GM12872 (cell line): Measurements from ENCODE around the gene DIPK1B.
A peak's percentile ranks its signal among the peaks of the same experiment; 100 is the strongest.

ENCODE experiments used
- TF ChIP-seq, protein P1 (sequence below): IDR thresholded peaks from 3 replicates; pipeline ENCODE4 v1.5.1; 2011; ENCODE audit warnings: low read depth, mild to moderate bottlenecking, low read length, moderate library complexity; ENCODE audit not compliant: insufficient read depth

Gene DIPK1B

DNA sequence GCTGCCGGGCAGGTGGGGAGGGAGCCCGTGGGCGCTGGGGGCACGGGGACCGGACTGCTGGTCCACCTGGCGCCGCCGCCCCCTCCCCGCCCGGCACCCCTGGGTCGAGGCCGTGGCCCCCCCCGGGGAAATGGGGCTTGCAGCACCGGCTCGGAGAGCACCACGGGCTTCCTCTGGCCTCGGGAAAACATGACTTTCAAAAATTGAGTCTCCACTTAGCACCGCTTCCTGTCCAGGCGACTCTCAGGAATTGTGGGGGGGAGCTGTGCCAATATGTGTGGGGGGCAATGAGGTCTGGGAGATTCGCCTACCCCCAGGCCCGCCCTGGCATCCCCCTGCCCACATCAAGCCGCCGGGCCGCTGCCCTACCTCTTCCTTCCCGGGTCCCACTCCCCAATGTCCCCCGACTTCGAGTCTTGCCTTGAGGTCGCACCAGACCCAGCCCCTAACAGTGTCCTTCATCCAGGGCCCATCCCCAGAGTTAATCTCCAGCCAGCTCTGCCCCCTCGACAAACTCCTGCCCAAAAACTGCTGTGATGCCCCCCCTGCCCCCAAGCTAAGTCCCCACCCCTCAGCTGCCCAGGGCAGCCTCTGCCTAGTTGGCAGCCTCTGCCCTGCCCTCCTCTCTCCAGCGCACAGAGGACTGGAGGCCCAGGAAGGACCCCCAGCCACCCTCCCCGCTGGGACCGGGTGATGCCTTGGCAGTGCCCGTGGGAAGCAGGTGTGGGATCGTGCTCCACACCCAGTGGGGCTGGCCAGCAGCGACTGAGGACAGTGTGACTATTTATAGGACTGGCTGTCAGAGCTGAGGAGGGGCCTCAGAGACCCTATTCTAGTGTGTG, 45.8 kb upstream of the DIPK1B start:
- TF ChIP-seq, protein P1, sequence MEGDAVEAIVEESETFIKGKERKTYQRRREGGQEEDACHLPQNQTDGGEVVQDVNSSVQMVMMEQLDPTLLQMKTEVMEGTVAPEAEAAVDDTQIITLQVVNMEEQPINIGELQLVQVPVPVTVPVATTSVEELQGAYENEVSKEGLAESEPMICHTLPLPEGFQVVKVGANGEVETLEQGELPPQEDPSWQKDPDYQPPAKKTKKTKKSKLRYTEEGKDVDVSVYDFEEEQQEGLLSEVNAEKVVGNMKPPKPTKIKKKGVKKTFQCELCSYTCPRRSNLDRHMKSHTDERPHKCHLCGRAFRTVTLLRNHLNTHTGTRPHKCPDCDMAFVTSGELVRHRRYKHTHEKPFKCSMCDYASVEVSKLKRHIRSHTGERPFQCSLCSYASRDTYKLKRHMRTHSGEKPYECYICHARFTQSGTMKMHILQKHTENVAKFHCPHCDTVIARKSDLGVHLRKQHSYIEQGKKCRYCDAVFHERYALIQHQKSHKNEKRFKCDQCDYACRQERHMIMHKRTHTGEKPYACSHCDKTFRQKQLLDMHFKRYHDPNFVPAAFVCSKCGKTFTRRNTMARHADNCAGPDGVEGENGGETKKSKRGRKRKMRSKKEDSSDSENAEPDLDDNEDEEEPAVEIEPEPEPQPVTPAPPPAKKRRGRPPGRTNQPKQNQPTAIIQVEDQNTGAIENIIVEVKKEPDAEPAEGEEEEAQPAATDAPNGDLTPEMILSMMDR: no peak

DNA sequence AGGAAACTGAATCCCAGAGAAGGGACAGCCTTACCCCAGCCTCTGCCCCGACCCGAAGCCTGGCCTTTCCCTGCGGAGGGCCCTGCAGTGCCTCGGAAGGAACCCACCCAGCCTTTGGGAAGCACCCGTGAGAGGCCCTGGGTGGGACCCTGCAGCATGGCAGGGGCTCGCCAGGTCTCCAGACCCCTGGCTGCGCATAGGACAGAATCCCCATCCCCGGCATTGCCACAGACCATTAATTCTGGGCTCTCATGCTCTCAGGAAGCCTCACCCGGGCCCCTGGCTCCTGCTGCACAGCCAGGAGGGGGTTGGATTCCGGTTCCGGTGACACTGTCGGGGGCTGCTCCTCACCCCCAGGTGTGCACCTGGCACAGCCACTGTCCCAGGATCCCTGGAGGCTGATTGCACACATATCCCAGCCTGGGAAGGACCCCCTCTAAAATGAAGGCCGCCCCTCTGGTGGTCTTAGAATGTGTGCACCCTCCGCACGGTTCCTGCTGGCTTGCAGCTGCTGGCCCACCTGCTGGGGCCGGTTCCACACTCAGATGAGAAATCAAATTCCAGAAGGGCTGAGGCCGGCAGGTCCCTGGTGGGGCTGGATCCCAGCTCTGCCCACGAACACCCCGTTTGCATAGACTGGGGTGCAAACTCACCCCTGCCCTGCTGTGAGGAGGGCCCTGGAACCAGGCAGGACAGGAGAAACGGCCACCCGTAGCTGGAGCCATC, 45.0 kb upstream of the DIPK1B start:
- TF ChIP-seq, protein P1: no peak

DNA sequence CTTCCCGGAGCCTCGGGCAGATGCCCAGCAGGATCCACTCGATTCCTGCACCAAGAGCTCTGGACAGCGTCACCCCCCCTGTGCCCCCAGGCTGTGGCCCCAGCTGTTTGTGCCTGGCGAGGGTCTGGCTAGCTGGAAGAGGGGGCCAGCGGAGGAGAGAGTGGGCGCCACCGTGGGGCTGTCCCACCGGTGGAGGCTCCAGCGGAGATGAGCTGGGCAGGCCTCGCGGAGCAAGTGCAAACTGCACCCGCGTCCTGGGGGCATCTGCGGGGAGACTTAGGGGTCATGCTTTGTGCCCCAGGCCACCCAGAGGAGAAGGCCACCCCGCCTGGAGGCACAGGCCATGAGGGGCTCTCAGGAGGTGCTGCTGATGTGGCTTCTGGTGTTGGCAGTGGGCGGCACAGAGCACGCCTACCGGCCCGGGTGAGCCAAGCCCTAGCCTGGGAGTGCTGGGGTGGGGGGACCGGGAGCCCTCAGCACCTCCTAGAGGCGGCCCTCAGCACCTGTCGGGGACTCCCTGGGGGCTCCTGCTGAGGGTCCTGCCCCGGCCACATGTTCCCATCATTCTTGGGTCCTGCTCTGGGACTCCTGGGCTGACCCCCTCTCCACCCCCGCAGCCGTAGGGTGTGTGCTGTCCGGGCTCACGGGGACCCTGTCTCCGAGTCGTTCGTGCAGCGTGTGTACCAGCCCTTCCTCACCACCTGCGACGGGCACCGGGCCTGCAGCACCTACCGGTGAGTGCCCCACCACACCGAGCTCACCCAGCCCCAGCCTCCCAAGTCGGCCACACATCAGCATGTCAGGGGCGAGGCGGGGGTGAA, 44.2 kb upstream of the DIPK1B start:
- TF ChIP-seq, protein P1: 0 out of 3 replicates have a peak, but pooled peaks have one; percentile 7

DNA sequence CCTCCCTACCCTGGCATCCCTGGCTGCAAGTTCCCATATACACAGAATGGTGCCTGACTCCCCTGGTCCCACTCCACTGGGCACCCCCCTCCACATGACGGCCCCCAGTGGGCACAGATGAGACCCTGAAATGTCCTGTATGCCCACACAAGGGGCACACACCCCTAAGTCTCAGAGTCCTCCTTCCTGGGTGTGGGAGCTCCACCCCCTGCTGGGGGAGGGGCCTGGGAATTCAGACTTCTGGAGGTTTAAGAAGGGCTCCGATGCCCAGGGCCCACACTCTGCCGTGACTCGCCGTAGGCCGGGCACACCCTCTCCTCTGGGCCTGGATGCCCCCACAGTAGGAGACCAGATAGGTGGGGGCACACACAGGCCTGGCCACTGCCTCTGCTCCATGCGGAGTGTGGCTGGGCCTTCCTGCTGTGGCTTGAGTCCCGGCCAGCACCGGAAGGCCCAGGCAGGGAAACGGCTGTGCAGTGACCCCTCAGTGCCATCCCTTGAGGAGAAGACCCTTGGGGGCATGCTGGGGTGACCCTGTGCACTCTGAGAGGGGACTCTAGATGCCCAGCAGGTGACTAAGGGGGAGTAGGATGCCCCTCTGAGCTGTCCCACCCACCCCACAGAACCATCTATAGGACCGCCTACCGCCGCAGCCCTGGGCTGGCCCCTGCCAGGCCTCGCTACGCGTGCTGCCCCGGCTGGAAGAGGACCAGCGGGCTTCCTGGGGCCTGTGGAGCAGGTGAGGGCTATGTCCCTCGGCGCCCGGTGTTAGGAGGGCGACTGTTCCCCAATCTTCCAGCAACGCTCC, 43.2 kb upstream of the DIPK1B start:
- TF ChIP-seq, protein P1: no peak

DNA sequence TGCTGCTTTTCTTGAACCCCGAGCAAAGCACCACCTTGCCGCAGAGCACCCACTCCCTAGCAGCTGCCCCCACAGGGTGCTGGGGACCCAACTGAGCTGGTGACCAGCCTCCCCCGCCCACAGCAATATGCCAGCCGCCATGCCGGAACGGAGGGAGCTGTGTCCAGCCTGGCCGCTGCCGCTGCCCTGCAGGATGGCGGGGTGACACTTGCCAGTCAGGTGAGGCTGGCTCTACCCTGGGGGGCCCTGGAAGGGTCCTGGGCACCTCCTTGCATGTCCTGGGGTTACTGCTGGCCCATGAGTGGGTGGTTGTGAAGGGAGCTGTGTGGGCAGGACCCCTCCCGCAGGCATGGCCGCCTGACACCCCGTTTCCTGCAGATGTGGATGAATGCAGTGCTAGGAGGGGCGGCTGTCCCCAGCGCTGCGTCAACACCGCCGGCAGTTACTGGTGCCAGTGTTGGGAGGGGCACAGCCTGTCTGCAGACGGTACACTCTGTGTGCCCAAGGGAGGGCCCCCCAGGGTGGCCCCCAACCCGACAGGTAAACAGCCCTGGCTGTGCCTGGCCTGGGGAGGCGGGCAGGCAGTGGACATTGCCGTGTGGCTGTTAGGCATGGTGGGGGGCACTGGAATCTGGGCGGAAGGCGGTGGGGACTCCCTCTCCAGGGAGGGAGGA, 42.4 kb upstream of the DIPK1B start:
- TF ChIP-seq, protein P1: no peak

DNA sequence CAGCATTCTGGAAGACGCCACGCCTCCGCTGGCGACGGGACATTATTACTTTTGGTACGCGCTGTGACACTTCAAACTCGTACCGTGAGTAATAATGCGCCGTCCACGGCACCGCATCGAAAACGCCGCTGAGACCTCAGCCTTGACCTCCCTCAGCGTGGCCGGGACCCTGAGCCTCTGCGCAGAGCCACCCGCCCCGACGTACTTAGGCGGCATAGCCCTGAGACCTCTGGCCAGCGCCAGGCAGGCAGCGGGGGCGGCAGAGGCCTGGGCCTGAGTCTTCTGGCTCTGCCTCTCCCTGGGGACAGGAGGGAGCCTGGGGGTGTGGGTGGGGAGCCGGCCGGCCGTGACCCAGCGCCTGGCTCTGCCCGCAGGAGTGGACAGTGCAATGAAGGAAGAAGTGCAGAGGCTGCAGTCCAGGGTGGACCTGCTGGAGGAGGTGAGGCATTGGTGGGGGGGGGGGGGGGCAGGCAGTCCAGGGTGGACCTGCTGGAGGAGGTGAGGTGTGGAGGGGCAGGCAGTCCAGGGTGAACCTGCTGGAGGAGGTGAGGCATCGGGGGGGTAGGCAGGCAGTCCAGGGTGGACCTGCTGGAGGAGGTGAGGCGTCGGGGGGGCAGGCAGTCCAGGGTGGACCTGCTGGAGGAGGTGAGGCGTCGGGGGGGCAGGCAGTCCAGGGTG, 41.7 kb upstream of the DIPK1B start:
- TF ChIP-seq, protein P1: no peak
